Gastrocnemius medialis (tissue), 4 donors: ENCODE data around the gene FAM32A.

ENCODE experiments used
- POLR2A ChIP-seq, 2 donors: fragments of 450-650 bp; IDR thresholded peaks; one replicate each; pipeline ENCODE4 v1.6.1; 2017; ENCODE audit warnings: antibody characterized with exemption in 2 of 2, mild to moderate bottlenecking in 2 of 2, moderate library complexity in 2 of 2
- TF ChIP-seq, protein P1 (sequence below), 5 experiments: fragments of 450-650 bp in 3 of 5; fragments of 200-600 bp in 2 of 5; sonication (generic) in 2 of 5; IDR thresholded peaks in 4 of 5; conservative IDR thresholded peaks in 1 of 5; 1 replicate in 4 of 5; 2 replicates in 1 of 5; pipeline ENCODE4 v1.5.1; 2016 to 2019; ENCODE audit warnings: antibody characterized with exemption in 5 of 5, mild to moderate bottlenecking in 3 of 5, moderate library complexity in 3 of 5

DNA sequence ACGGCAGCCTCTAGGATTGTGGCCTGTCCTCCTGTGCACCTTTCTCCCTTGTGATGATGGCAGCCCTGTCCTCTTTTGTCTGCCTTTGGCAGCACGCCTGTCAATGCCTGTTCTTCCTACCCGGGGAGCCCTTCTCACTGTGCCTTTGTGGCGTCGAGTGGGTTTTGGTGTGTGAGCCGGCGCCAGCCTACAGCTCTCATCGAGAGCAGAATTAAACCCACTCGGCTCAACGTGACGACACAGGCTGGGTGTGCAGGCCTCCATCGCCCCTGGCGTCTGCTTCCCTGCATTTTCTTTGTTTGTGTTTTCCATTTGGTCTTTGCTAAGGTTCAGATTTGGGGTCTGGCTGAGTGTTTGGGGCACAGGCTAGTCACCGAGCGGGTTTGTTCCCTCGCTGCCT, 46.9 kb downstream of the FAM32A start:
- TF ChIP-seq, protein P1, sequence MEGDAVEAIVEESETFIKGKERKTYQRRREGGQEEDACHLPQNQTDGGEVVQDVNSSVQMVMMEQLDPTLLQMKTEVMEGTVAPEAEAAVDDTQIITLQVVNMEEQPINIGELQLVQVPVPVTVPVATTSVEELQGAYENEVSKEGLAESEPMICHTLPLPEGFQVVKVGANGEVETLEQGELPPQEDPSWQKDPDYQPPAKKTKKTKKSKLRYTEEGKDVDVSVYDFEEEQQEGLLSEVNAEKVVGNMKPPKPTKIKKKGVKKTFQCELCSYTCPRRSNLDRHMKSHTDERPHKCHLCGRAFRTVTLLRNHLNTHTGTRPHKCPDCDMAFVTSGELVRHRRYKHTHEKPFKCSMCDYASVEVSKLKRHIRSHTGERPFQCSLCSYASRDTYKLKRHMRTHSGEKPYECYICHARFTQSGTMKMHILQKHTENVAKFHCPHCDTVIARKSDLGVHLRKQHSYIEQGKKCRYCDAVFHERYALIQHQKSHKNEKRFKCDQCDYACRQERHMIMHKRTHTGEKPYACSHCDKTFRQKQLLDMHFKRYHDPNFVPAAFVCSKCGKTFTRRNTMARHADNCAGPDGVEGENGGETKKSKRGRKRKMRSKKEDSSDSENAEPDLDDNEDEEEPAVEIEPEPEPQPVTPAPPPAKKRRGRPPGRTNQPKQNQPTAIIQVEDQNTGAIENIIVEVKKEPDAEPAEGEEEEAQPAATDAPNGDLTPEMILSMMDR (IDR thresholded peaks at IDR 0.05 in 4 of 5, conservative IDR thresholded peaks at IDR 0.05 in 1 of 5) = no peak
- no peak for TF ChIP-seq POLR2A (IDR thresholded peaks at IDR 0.05)
